ENCODE results near the gene RASGRF1.

DNA sequence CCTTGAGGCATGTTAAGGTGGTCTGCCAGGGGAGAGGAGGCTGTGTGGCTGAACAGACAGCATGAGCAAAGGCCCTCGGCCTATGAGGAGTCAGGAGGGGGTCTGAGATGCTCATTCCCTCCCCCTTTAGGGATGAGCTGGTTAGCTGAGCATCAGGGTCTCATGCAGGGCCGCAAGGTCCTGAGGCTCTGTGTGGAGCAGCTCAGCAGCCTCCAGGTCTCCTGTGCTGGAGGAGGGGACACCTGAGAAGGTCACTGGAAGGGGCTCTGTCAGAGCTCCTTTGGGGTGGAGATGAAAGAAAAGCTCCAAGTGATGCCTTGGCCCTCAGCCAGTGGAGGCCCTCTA lies 67.1 kb downstream of the RASGRF1 start:
- TF ChIP-seq, protein P1, sequence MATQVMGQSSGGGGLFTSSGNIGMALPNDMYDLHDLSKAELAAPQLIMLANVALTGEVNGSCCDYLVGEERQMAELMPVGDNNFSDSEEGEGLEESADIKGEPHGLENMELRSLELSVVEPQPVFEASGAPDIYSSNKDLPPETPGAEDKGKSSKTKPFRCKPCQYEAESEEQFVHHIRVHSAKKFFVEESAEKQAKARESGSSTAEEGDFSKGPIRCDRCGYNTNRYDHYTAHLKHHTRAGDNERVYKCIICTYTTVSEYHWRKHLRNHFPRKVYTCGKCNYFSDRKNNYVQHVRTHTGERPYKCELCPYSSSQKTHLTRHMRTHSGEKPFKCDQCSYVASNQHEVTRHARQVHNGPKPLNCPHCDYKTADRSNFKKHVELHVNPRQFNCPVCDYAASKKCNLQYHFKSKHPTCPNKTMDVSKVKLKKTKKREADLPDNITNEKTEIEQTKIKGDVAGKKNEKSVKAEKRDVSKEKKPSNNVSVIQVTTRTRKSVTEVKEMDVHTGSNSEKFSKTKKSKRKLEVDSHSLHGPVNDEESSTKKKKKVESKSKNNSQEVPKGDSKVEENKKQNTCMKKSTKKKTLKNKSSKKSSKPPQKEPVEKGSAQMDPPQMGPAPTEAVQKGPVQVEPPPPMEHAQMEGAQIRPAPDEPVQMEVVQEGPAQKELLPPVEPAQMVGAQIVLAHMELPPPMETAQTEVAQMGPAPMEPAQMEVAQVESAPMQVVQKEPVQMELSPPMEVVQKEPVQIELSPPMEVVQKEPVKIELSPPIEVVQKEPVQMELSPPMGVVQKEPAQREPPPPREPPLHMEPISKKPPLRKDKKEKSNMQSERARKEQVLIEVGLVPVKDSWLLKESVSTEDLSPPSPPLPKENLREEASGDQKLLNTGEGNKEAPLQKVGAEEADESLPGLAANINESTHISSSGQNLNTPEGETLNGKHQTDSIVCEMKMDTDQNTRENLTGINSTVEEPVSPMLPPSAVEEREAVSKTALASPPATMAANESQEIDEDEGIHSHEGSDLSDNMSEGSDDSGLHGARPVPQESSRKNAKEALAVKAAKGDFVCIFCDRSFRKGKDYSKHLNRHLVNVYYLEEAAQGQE (IDR thresholded peaks at IDR 0.05; ENCODE audit: insufficient replicate concordance, low read depth): no peak
- no peak for TF ChIP-seq POLR2AphosphoS5 (IDR thresholded peaks at IDR 0.05; ENCODE audit: low read depth)
- no peak for TF ChIP-seq GABPA (IDR thresholded peaks at IDR 0.05; ENCODE audit: low read depth)
- no peak for TF ChIP-seq CTCF (IDR thresholded peaks at IDR 0.05; ENCODE audit: insufficient read depth, low read length)
